Gastrocnemius medialis (tissue), 4 donors: ENCODE results near the gene TSKS. TPM values are rescaled to one million over a fixed set of nuclear protein-coding genes. Genes with fewer than 3 reads are reported as not detected.

Experiments used
- ATAC-seq, 2 donors: fragments of 150-250 bp; one replicate each; pipeline ENCODE4 v1.9.1; 2016
- DNase-seq, 2 donors: peaks; one replicate each; pipeline ENCODE4 v3.0.0-alpha.2; 2019
- H3K27ac ChIP-seq, 4 donors: fragments of 200-600 bp; sonication (generic); 1 replicate in 1 of 4; 2 replicates in 3 of 4; pipeline ENCODE4 v1.5.1; 2016 to 2018; ENCODE audit warnings: mild to moderate bottlenecking in 2 of 4, moderate library complexity in 1 of 4
- H3K27me3 ChIP-seq, 3 donors: fragments of 200-600 bp; sonication (generic) in 2 of 3; 1 replicate in 1 of 3; 2 replicates in 2 of 3; pipeline versions ENCODE4 v1.5.1 to v1.6.0; 2016 to 2019; ENCODE audit warnings: mild to moderate bottlenecking in 1 of 3, moderate library complexity in 1 of 3
- H3K36me3 ChIP-seq, 2 donors: fragments of 200-600 bp; sonication (generic) in 1 of 2; one replicate each; pipeline ENCODE4 v1.5.1; 2017 to 2018
- H3K4me1 ChIP-seq, 2 donors: fragments of 200-600 bp; sonication (generic) in 1 of 2; one replicate each; pipeline ENCODE4 v1.5.1; 2016 to 2017; ENCODE audit warnings: mild to moderate bottlenecking in 2 of 2
- H3K4me3 ChIP-seq, 4 donors: fragments of 200-600 bp; sonication (generic) in 3 of 4; 1 replicate in 1 of 4; 2 replicates in 3 of 4; pipeline ENCODE4 v1.5.1; 2016 to 2019; ENCODE audit warnings: mild to moderate bottlenecking in 2 of 4
- H3K9me3 ChIP-seq, 3 donors: fragments of 200-600 bp; sonication (generic) in 2 of 3; 1 replicate in 1 of 3; 2 replicates in 2 of 3; pipeline ENCODE4 v1.5.1; 2016 to 2019
- POLR2A ChIP-seq, 2 donors: fragments of 450-650 bp; IDR thresholded peaks; one replicate each; pipeline ENCODE4 v1.6.1; 2017; ENCODE audit warnings: antibody characterized with exemption in 2 of 2, mild to moderate bottlenecking in 2 of 2, moderate library complexity in 2 of 2
- in situ Hi-C, 4 donors: fragments of 200-750 bp; cut with MboI; loops; one replicate each; pipeline versions ENCODE4 v1.15.0 to v1.8.0; 2017; ENCODE audit warnings: low sequenced_read_pairs in 4 of 4
- intact Hi-C: fragments of 100-400 bp; cut with DNase I; formaldehyde crosslinking; loops from one replicate; pipeline ENCODE4 v1.15.1; 2023; ENCODE audit warnings: low total_unique reads
- total RNA-seq, 4 donors: library from RNA; depleted of rRNA; stranded (reverse); fragments of >200 nt; gene quantifications; one replicate each; pipeline versions ENCODE4 v1.1.0 to v1.2.3, GENCODE V29; 2016
- TF ChIP-seq, protein P1 (sequence below), 5 experiments: fragments of 450-650 bp in 3 of 5; fragments of 200-600 bp in 2 of 5; sonication (generic) in 2 of 5; IDR thresholded peaks in 4 of 5; conservative IDR thresholded peaks in 1 of 5; 1 replicate in 4 of 5; 2 replicates in 1 of 5; pipeline ENCODE4 v1.5.1; 2016 to 2019; ENCODE audit warnings: antibody characterized with exemption in 5 of 5, mild to moderate bottlenecking in 3 of 5, moderate library complexity in 3 of 5

The TSKS gene
- total RNA-seq, 4 donors from 2014 or later: 0.13 to 0.16 TPM; not detected in 2

DNA sequence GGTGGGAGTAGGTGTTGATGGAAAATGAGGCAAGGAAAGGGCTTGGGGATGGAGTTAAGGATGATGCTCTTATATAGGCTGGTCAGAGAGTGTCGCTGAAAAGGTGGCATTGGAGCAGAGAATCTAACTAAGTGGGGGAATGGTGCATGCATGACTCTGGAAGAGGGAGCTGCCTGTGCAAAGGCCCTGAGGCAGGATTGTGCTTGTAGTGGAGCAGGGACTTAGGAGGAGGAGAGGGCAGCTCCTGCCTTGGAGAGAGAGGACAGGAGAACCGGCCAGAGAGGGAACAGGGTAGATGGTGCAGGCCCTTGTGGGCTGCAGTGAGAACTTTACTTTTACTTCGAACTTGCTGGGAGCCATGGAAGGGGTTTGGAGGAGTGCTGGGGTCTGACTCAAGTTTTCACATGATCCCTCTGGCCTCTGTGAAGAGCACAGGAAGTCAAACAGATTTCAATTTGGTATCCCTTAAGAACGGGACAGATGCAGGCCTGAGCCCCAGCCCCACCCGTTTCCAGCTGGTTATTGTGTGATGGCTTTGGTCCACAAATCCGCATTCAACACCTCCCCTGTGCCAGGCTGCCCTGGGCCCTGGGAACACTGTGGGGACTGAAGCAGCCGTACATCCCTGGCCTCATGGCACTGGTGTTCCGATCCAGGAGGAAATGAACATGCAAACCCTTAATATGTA is 10.7 kb upstream of the TSKS start:
- DNase-seq (no peak), ATAC-seq (no peak)
- Histone ChIP-seq H3K36me3 (no peaks in the 10 kb centered on the region), H3K27ac (no peak overlapping the region), H3K9me3 (no peaks in the 10 kb centered on the region), H3K4me3 (no peak overlapping the region), H3K27me3 (no peaks in the 10 kb centered on the region), H3K4me1 (peaks cover 0 to under 1% of the 10 kb centered on the region in 2 donors)
- TF ChIP-seq, protein P1, sequence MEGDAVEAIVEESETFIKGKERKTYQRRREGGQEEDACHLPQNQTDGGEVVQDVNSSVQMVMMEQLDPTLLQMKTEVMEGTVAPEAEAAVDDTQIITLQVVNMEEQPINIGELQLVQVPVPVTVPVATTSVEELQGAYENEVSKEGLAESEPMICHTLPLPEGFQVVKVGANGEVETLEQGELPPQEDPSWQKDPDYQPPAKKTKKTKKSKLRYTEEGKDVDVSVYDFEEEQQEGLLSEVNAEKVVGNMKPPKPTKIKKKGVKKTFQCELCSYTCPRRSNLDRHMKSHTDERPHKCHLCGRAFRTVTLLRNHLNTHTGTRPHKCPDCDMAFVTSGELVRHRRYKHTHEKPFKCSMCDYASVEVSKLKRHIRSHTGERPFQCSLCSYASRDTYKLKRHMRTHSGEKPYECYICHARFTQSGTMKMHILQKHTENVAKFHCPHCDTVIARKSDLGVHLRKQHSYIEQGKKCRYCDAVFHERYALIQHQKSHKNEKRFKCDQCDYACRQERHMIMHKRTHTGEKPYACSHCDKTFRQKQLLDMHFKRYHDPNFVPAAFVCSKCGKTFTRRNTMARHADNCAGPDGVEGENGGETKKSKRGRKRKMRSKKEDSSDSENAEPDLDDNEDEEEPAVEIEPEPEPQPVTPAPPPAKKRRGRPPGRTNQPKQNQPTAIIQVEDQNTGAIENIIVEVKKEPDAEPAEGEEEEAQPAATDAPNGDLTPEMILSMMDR (IDR thresholded peaks at IDR 0.05 in 4 of 5, conservative IDR thresholded peaks at IDR 0.05 in 1 of 5): no peak
- TF ChIP-seq POLR2A (IDR thresholded peaks at IDR 0.05): no peak
- in situ Hi-C loops (no loop called here), intact Hi-C loops (no loop called here)

DNA sequence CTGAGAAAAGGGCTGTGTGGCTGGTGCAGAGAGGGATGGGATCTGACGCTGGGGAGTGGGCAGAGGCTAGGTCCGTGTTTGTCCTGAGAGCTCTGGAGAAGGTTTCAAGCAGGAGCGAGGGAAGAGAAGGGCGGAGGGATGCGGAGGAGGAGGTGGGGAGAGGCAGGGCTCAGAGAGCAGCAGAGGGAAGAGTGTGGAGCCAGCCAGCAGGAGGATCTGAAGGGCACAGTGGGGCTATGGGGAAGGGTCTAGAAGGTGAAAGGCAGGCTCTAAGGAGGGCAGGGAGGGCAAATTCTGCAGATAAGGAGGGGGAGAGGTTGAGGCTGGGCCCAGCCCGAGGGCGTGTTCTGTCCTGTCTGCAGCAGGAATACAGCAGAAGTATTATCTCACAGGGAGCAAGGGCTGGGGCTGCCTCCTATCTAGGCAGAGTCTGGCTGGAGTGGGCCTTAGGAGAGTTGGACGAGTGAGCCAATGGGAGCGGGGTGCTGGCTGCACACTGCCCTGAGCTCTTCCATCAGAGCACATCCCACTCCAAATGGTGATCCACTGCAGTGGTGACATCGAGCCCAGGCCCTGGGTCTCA is 9.8 kb upstream of the TSKS start:
- H3K36me3 ChIP-seq: no peaks in the 10 kb centered on the region
- in situ Hi-C loops: no loop called here
- H3K4me3 ChIP-seq: no peak overlapping the region
- ATAC-seq: no peak
- no peak overlapping the region for H3K27ac ChIP-seq
- H3K27me3 ChIP-seq: no peaks in the 10 kb centered on the region
- intact Hi-C loops: no loop called here
- H3K4me1 ChIP-seq: peaks cover 6 to 10% of the 10 kb centered on the region in 2 donors
- TF ChIP-seq POLR2A (IDR thresholded peaks at IDR 0.05): no peak
- TF ChIP-seq, protein P1 (IDR thresholded peaks at IDR 0.05 in 4 of 5, conservative IDR thresholded peaks at IDR 0.05 in 1 of 5): no peak
- no peak for DNase-seq
- H3K9me3 ChIP-seq: no peaks in the 10 kb centered on the region

DNA sequence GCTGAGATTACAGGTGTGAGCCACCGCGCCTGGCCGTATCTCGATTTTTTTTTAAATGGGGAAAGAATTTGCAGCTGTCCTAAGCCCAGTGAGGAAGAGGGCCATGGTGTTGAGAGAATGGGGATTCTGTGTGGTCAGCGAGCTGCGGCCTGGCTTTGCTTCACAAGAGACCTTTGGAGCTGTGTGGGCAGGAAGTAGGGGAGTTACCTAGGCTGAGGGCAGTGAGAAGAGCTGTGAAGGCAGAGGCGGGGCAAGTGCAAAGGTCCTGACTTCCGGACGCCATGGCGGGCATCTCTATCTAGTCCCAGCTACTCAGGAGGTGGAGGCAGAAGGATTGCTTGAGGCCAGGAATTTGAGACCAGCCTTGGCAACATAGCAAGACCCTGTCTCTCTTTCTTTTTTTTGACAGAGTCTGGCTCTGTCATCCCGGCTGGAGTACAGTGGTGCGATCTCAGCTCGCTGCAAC is 8.6 kb upstream of the TSKS start:
- intact Hi-C loops: no loop called here
- ATAC-seq (no peak), DNase-seq (no peak)
- Histone ChIP-seq H3K4me3 (no peak overlapping the region), H3K27me3 (no peaks in the 10 kb centered on the region), H3K4me1 (peaks cover 11 to 15% of the 10 kb centered on the region in 2 donors), H3K36me3 (no peaks in the 10 kb centered on the region), H3K9me3 (no peaks in the 10 kb centered on the region), H3K27ac (no peak overlapping the region)
- TF ChIP-seq, protein P1 (IDR thresholded peaks at IDR 0.05 in 4 of 5, conservative IDR thresholded peaks at IDR 0.05 in 1 of 5): no peak
- no peak for TF ChIP-seq POLR2A (IDR thresholded peaks at IDR 0.05)
- in situ Hi-C loops: no loop called here

DNA sequence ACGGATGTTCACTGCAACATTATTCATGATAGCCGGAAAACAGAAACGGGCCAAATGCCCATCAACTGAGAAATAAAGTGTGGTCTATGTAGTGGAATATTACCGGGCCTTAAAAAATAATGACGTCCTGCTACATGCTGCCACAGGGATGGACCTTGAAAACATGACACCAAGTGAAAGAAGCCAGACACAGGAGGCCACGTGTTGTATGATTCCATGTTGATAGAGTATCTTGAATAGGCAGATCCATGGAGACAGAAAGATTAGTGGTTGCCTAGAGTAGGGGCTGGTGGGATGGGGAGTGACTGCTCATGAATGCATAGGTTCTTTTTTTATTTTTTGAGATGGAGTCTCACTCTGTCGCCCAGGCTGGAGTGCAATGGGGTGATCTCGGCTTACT is 7.4 kb upstream of the TSKS start:
- TF ChIP-seq, protein P1 (IDR thresholded peaks at IDR 0.05 in 4 of 5, conservative IDR thresholded peaks at IDR 0.05 in 1 of 5): no peak
- Histone ChIP-seq H3K36me3 (no peaks in the 10 kb centered on the region), H3K27me3 (no peaks in the 10 kb centered on the region), H3K4me1 (peaks cover 16 to 21% of the 10 kb centered on the region in 2 donors), H3K27ac (no peak overlapping the region), H3K9me3 (no peaks in the 10 kb centered on the region), H3K4me3 (no peak overlapping the region)
- intact Hi-C loops (no loop called here), in situ Hi-C loops (no loop called here)
- no peak for ATAC-seq
- no peak for DNase-seq
